ENCODE results near the gene SYNPO2.

Gene SYNPO2

DNA sequence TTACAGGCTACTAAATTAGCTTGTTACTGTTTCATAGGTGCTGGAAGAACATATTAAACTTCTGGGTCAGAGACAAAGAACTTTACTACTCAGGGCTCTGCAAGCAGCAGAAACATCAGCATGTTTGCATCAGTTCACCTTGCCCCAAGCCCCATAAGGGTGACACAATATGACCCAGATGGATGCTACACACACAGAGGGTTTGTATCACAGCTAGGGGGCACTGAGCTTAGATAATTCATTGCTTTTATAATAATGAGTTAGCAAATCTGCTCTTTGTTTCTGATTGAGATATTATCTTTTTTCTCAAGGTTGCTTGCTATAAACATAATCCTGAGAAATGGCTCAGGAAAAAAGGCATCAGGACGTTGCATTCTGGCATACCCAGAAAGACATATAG lies 4.8 kb upstream of the SYNPO2 start:
- no peak for DNase-seq

DNA sequence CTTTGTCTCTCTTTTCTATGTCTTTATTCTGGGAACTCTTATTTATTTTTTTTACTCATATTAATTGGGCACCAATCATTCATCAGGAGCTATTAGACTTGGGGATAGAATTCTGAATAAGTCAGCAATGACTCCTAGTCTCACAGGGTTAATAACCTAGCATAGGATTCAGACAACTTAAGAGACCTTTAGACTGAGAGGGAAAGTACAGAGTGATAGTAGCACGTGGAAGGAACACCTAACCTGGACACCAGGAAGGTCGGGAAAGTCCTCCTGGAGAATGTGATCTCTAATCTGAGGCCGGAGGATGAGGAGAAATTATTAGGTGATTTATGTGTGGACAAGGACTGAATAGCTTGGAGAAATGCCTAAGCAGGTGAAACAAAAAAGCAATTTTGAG lies 3.9 kb upstream of the SYNPO2 start:
- no peak for DNase-seq

DNA sequence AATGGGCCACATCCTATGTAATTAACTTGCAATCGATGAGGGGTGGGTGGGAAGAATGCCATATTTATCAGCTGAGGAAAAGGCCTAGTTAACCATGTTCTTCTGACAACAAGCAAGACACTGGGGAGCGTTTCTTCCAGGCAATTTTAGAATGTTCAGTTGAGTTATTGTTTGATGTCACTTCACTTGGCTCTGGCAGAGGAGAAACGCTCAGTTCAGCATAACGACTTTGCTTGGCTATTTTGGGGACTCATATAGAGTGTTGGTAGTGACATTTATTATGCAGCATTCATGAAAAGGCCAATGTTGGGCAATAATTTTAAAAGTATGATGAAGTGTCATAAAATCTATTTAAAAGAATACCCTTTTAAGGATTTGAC lies 648 bp downstream of the SYNPO2 start:
- DNase-seq: no peak

DNA sequence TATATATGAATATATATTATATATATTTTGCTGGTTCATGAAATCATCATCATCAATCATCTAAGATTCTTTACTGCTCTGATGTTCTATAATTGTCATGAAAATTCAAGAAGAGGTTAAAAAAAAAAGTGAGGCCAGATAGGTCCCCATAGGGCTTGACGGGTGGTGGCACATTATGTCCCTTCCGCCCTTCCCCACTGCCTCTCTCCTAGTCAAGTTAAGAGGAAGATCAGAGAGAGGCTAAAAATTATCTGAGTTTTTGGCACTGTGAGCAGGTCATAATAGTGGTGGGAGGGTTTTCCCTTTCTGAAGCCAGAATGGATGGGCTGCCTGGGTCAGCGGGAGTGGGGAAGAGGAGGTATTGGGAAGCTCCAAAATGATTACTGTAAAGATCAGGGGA lies 5.4 kb downstream of the SYNPO2 start:
- DNase-seq: no peak

DNA sequence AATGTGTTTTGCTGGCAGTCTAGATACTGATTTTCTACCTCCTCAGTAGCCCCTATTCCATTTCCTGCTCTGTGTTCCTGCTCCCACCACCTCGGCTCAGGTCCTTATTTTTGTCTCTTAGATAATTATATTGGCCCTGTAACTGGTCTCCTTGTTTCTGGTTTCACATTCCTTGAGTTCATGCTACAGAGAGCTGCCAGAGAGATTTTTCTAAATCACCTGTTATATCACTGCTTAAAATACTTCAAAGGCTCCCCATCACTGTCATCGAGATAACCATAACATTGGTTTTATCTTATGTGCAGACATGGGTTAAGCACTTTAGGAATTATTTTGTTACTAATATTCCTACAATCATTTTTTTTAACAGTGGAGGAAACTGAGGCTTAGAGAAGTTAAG lies 9.6 kb downstream of the SYNPO2 start:
- DNase-seq: no peak

DNA sequence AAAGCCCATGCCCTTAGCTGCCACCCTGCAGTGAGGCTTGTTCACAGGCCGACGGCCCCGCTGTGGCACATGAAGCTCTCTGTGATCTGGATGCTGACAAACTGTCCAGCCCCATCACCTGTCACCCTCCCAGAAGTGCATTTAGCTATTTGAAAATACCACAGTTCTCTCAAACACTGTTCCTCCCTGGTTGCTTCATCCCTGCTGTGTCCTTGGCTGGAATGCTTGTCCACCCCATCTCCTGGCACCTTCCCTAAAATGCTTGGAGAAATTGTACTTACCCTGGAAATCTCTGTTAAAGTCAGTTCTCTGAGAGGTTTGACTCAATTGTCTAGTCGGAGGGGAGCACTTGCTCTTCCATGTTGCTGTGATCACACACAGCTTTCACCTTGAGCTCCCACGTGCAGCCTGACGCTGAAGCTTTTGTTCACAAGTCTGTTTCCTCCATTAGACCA lies 10.1 kb downstream of the SYNPO2 start:
- DNase-seq: no peak

DNA sequence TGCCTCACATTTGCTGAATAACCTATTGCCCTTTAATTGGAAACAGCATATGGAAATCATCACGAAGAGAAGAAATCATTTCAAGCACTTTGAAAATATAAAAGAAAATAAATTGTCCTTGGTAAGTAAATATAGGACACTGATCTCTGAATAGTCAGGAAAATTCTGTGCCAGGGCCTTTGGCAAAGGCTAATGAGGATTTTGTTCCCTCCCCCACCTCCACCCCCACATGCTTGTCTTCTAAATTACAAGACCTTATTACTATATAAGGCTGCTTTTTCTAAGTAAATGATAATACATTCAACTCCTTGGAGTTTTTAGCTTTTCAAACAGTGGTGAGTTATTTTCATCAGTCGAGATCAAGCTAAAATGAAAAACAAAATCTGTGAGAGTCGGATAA lies 15.8 kb downstream of the SYNPO2 start:
- DNase-seq: no peak

DNA sequence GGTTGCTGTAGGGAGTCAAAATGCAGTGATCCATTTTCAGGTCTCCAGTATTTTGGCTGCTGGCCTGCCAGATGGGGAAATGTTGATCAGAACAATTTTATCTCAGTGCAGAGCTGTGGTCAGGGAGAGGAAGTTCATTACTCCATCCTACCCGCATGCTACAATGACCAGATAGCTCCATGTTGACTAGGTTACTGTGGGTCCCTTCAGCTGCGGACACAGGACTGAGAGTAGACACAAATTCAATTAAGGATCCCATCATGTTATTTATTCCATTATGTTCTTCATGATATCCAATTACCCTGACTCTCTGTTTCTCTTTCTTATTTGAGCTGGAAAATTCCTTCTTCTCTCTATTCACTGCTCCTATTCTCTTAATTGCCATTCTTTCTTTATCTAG lies 16.3 kb downstream of the SYNPO2 start:
- no peak for DNase-seq

DNA sequence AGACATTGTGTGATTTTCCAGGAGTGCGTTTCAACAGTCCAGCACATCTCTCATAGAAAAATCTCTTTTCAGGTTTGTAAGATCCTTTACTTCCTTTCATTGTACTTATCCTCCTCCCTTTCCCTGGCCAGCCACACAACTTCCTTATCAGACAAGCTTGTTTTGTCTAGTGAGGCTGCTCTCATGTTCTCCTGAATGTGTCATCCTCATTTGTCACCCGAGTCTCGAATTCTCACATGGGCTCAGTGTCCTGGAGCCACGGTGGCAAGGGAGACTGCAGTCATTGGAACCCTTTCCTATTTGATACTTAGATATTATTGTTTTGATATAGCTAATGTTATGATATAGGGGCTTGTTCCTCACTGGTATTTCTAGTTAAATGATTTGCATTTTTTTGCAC lies 16.9 kb downstream of the SYNPO2 start:
- no peak for DNase-seq

DNA sequence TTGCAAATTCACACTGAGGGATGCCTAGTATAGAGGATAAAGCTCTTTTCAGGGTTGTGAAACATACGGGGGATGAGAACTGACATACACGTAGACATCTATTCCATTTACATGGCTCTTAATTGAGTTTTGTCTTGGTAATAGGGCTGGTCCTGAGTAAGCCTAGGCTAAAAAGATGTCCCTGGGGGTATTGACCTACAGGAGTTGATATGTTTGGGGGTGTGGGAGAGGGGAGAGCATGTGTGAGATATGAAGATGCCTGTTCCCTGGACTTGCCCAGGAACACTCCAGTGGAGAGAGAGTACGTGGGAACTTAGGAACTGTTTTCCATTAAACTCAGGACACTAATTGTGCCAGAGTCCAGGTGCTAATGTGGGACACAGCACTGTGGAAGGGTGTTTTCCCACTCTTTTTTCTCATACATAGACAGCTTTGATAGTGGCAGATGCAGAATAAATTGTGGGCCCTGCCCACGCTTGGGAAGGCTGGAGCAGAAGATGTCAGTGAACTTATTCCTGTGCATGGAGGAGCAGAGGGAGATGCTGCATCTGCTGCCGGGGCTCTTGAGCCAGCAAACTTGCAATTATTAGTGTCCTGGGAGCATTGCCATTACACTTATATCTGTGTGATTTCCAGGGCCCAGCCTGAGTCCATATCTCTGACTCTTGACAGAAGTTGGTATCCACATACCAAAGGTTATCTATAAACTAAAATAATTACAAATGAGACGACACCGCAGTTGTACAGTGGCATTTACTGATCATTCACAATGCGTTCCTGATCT lies 20.7 kb downstream of the SYNPO2 start:
- DNase-seq: no peak

DNA sequence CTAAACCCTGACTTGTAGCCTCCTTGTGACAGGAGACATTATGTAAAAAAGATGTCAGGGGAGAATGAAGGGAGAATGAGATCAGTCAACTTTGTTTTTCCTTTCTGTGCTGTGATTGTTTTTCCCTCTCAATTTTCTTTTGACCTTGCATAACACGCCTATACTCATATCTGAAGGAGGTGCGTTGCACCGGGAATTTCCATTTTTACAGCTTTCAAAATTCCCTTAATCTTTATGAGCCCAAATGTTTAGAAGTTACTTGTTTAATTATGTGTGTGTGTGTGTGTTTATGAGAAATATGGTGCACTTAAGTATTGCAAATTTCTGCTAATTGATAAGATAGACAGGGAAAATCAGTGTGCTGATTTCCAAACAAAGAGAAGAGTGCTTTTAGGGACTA lies 21.6 kb downstream of the SYNPO2 start:
- DNase-seq: no peak

DNA sequence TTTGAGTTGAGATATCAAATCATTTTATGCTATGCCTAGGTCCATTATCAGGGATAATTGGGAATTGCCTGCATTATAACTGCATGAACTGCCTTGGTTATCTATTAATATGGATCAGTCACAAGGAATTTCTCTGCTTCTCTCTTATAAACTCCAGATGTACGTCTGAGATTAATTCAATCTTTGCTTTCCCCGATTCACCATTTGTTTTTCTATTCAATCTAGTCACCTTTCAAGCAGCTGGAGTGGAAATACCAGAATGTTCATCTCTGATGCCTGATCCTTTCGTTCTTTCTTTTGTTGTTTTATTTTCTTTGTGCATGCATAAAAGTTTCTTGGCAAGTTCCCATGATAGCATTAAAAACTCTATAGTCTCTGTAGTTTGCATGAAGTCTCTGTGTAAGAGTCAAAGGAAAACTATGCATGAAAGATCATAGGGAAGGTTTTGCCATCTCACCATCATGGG lies 22.6 kb downstream of the SYNPO2 start:
- DNase-seq: peak; percentile 85

DNA sequence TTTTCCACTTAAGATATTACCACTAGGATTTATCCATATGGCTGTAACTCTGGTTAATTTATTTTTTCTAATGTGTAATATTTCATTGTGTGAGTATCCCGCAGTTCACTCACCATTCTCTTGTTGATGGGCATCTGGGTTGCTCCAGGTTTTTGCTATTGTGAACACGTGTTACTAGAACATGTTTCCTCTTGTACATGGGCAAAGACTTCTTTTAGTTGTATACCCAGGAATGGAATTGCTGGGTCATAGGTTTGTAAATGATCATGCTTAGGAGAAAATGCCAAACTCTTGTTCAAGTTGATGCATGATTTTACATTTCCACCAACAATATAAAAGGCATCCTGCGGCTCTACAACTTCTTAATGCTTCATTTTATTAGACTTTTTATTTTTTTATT lies 26.8 kb downstream of the SYNPO2 start:
- DNase-seq: no peak

DNA sequence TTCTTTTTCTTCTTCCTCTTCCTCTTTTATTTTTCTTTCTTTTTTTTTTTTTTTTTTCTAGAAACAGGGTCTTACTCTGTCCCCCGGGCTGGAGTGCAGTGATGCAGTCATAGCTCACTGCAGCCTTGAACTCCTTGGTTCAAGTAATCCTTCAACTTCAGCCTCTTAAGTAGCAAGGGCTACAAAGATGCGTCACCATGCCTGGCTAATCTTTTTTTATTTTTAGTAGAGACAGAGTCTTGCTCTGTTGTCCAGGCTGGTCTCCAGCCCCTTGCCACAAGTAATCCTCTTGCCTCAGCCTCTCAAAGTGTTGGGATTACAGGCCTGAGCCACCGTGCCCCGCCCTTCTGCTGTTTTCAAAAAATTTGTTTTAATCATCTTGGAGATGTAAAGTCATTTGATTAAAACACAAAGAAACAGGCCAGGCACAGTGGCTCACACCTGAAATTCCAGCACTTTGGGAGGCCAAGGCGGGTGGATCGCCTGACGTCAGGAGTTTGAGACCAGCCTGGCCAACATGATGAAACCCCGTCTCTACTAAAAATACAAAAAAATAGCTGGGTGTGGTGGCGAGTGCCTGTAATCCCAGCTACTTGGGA lies 28.1 kb downstream of the SYNPO2 start:
- DNase-seq: no peak

DNA sequence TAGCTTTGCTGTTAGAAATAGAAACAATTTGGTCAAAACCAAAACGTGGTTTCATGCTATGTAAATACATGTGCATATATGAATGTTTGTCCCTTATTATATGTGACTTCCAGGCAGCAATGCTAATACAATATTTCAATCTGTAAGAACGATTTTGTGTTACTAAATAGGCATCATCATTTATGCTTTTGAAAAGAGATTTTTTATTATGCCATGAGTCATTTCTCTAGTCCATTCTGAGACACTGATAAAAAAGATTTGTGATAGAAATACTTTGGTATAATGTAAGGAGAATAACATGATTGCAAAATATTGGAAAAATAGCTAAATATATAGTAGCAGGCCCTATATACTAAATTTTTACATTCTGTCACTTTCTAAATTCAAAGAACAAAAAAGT lies 28.9 kb downstream of the SYNPO2 start:
- DNase-seq: peak; percentile 32

DNA sequence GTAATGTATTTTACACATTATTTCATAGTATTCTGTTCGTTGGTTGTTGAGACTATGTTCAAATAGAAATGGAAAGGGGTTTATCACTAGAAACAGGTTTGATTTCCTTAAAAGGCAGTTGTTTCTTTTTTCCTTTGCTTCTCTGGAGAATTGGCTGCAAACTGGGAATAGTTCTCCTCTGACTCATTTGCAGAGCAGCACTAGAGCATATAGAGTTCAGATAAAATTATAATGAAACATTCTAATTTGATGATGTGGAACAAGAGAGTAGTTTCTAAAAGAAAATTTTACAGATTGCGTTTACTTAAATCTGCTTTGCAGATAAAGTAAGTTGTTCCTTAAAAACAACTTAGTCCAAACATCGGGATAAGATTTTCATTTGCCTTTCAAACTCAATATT lies 29.7 kb downstream of the SYNPO2 start:
- DNase-seq: peak; percentile 95

DNA sequence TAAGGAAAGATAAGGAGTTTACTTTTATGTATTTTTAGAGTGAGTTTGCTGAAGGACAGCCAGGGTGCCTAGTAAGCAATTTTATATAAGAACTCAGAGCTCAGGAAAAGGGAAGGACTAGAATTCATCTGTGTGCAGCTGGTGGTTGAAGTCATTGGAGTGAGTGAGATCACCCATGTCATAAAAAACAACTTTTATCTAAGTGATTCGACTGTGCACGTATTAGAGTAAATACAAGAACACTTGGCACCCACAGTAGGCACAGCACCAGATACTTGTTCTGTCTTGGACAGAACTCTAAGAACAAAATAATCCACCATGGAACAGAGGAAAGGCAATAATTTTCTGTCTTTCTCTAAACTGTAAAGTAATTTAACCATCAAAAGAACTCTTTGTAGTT lies 31.6 kb downstream of the SYNPO2 start:
- DNase-seq: peak; percentile 18

DNA sequence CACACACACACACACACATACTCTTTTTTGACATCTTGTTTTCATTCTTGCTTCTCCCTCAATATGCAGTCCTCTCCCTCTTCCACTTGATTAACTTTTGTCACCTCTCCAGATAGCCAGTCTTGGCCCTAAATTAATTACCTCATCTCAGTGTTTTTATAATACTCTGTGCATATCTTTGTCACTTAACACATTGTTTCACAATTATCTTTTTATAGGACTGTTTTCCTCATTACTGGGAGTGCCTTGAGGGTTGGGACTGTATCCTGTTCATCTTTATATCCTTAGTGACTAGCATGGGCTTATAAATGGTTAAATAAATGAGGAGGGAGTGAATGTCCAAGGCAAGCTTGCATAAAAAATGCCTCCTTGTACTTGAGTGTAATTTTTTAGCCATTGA lies 33.1 kb downstream of the SYNPO2 start:
- peak; percentile 22 for DNase-seq

DNA sequence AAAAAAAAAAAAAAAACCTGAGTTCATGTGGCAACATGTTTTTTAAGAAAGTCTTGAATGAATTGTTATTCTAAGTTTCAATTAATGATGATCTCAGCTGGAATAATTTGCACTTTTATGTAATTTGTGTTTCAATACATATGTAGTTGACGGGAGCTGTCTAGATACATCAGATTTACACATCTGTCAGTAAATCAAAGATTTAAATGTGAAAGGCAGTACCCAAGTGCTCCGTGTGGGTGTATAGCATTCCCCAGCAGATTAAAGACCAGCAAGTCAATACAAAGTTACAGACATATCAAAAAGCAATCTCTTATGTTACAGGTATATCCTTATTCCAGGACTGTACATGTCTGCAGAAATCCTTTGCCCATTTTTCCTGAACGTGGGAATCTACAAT lies 35.2 kb downstream of the SYNPO2 start:
- no peak for DNase-seq

DNA sequence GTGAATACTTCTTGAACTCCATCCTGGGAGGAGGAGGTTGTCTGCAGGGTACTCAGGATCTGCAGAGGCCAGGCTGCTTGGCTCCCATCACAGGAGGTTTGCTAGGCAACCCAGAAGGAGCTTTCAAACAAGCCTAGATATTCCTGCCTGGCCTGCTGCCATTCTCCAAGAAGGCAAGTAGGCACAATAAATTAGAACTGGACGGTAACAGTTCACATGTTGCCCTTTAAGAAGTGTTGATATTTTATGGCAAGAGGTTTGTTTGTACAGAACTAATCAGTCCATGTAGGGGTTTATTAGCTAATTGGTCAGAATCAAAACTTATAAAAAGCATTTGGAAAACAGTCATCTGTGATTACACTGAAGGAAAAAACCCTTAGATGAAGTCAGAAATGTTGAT lies 39.3 kb downstream of the SYNPO2 start:
- no peak for DNase-seq

DNA sequence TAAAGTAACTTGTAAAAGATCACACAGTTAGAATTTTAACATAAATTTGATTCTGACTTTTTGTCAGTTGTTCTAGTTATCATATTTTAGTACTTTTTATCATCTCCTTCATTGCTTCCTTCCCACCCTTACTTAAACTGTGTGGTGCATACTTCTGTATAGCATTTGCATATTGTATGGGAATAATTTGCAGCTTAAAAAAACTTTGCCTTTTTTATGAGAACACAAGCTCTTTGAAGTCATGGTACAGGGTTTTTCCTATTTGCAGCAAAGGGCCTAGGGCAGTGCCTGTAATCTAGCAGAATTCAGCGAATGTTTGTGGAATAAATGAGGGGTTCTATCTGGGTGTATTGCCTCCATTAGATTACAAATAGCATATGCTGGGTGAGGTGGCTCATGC lies 41.6 kb downstream of the SYNPO2 start:
- DNase-seq: no peak

DNA sequence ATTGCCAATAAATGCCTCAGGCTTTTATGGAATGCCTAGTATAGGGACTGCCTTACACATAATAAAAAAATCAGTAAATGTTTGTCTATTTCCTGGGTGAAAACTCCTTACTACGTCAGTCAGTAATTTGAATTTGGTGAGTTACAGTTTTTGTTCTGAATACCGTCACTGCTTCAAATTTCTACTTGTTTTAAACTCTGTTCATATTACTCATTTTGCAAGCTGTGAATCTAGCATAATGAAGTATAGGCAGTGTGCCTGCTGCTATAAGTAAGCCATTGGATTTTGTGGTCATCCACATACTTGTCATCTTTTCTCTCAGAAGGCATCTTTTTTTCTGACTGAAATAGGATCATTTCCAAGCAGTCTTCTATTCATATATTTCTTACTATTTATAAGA lies 43.1 kb downstream of the SYNPO2 start:
- DNase-seq: peak; percentile 73

DNA sequence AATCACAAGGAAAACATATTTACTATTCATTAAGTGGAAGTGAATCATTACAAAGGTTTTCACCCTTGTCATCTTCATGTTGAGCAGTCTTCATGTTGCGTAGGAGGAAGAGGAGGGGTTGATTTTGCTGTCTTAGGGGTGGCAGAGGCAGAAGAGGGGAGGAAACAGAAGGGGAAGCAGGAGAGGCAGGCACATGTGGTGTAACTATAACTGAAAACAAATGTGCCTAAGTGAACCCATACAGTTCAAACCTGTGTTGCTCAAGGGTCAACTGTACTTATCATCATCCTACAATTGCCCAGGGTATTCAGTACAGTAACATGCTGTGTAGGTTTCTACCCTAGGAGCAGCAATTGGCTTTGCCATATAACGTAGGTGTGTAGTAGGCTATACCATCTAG lies 47.2 kb downstream of the SYNPO2 start:
- no peak for DNase-seq

DNA sequence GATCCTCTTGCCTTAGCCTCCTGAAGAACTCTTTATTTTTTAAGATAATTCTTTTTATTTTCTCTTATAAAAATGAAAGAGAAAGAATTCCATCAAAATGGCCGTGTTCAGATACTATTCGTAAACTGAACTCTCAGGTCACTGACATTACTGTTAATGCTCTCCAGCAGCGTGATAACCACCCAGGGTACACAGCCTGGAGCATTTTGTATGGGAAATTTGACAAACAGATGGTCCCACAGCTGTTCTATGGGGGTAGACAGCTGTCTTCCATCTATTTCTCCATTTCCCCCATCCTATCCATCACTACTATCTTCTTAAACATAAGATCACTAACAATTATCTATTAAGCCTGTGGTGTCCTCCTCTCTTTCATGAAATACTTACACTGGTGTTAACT lies 47.8 kb downstream of the SYNPO2 start:
- no peak for DNase-seq

Data from fibroblast of skin of abdomen (primary cell).